GM19099 (cell line): ENCODE measurements around the gene S100A14.

Experiments
- POLR2A ChIP-seq: IDR thresholded peaks from 3 replicates; pipeline ENCODE4 v1.6.1; 2011; ENCODE audit warnings: low read depth; ENCODE audit not compliant: insufficient read length; ENCODE audit errors: extremely low read depth

Gene S100A14

DNA sequence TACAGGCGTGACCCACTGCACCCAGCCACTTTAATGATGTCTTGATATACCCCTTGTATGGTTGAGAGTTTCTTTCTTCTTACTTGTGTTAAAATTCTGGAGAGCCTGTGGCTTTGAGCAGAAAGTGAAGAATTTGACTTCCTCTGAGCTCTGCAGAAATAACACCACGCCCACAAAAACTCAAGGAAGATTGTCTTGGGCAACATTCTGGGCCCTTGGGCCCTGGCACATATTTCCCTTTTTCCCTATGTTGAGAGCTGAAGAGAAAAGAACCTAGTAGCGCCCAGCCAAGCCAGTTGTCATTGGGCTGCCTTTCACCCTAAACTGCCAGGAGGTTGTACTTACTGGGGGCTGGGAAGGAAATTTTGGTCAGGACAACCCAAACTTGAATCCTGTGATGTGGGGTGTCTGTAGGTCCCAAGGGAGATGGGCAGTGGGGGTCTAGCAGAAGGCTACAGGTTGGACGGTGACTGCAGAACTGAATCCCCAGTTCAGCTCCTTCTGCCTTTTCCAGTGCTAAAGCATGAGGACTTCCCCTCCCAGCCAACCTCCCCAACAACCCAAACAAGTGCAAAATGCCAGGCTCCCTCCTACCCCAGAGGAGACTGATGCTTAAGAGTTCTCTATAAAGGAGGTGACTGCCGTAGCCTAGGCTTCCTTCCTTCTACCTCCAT is 30.7 kb upstream of the S100A14 start:
- TF ChIP-seq POLR2A, result no peak

DNA sequence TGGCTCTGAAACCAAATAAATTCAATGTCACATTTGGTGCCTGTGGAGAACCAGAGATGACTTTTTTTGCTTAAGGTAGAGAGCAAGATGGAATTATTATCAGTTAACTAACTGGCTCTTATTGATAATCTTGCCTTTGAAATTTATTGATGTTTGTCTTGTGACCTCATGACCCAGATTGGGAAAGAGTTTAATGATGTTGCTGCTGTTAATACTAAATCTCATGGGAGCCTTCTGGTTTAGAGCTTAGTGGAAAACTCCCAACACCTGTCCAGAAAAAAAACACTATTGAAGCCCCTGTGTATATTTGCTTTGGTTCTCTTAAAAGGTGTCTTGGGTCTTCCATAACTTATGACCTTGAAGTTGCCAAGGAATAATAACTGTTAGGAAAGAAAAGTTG is 27.7 kb upstream of the S100A14 start:
- no peak for TF ChIP-seq POLR2A

DNA sequence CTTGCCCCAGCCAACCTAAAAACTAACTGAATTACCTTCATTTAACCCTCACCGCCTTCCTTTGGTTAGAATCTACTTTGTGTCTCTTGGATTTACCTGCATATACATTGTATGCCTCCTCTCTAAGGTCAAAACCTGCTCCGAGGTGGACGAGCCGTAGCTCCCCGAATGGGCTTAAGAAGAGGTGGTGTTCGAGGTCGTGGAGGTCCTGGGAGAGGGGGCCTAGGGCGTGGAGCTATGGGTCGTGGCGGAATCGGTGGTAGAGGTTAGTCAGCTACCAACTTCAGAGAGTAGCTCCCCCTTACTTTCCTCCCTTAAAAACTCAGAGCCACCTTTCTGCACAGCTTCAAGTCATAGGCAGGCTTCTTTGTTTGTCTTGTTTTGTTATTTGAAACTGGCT is 27.0 kb upstream of the S100A14 start:
- no peak for TF ChIP-seq POLR2A

DNA sequence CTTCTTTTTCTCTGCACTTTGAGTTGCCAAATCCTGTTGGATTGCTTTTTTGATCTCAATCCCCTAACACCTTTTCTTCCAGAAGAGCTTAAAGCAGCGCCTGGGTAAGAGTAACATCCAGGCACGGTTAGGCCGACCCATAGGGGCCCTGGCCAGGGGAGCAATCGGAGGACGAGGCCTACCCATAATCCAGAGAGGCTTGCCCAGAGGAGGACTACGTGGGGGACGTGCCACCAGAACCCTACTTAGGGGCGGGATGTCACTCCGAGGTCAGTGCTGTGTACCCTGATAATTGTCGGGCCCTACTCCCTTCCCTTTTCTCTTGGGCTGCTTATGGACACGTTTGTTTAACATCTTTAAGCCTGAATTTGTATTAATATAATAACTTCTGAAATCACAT is 26.0 kb upstream of the S100A14 start:
- no peak for TF ChIP-seq POLR2A

DNA sequence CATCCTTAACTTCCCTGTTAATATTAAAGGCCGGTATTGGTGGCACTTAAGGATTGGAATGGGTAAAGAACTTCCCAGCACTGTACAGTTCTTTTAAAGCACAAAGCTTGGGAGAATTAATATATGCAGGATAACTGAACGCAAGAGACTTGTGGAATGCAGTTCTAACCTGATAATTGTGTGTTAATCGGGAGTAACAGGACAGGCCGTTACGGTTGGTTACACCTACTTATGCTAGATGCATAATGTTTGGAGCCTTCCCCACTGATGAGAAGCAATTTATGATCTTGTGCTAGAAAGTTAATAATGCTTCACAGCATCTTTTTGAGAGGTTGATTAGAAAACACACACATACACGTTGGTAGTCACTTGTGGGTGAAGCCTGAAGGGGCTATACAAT is 24.7 kb upstream of the S100A14 start:
- no peak for TF ChIP-seq POLR2A

DNA sequence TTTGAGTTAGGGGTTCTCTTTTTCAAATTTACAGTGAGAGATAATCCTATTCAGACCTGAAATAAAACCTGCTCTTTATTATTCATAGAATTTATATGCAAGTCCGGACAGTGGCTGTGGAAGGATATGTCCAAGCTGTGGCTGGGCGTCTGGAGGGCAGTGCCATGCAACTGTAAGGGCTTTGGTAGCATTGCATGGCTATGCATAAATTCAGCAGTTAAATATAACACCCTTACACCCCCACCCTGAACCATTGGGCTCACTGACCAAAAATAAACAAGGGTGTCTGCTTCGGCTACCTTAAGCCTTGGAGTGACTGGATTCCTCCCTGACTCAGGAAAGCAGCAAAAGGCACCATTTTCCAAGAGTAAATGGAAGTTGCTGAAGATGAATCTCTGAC is 23.2 kb upstream of the S100A14 start:
- TF ChIP-seq POLR2A, result no peak

DNA sequence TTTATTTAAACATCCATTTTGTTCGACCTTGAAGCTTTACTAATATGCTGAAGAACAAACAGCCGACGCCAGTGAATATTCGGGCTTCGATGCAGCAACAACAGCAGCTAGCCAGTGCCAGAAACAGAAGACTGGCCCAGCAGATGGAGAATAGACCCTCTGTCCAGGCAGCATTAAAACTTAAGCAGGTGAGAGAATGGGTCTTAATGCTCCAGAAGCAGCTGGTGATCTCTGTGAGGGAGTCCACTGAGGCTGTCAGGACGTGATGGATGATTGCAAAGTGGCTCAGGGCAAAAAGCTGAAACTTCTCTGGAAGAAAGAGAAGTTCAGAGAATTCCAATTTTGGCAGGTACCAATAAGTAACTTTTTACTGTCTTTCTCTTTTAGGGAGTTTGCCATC is 22.1 kb upstream of the S100A14 start:
- TF ChIP-seq POLR2A, result no peak

DNA sequence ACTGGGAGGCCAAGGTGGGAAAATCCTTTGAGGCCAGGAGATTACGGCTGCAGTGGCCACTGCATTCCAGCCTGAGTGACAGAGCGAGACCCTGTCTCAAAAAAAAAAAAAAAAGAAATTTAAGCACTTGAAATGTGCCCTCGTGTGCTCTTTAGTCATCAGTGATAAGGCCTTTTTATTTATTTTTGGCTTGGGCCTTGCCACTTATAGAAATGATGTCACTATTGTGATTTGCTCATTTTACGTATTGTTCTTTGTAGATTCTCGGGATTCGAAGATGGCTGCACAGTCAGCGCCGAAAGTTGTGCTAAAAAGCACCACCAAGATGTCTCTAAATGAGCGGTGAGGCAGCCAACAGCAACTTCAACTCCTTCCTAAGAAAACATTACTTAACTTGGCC is 20.2 kb upstream of the S100A14 start:
- TF ChIP-seq POLR2A, result no peak

DNA sequence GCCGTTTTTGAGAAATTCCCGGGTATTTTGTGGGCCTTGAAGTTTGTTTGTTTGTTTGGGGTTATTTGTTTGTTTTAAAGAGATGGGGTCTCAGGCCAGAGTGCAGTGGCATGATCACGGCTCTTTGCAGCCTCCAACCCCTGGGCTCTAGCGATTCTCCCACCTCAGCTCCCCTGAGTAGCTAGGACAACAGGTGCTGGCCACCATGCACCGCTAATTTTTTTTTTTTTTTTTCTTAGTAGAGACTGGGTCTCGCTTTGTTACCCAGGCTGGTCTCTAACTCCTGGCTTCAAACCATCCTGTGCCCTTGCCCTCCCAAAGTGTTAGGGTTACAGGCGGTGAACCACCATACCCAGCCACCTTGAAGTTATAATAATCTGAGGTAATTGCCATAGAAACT is 19.7 kb upstream of the S100A14 start:
- no peak for TF ChIP-seq POLR2A

DNA sequence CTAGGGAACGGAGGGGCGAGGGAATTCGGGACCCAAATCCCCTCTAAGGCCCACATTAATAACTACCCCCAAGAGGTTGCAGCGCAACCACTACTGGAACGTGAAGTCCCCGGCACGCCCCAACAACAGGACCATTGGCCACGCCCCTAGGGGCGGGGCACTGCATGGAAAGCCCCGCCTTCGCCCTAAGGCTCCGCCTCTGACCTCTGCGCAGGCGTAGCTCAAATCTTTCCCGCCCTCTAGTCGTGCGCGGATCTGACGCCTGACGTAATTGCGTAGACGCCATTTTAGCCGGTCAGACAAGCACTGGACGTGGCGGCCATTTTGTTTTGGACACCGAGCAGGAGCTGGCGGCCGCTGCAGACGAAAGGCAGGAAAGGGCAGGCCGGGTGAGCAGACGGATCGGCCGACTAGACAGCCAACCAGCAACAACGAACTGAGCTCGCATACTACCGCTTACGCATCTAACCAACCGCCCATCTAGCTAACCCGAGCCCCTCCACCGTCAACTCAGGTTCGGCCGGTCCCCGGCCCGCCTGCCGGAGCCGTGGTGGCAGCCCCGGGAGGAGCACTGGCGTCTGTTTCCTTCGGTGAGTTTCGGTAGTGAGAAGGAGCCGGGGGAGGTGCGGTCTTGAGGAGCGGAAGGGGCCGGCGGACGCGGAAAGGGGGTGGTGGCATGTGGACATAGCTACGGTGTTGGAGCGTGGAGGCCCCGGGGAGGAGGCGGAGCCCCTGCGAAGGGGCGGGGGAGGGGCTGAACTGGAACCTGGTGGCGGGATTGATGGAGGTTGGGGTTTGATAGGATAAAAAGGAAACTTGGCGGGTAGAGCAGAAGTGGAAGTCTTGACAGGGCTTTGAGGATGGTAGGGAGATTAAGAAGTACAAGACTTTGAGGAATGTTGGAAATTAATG is 17.9 kb upstream of the S100A14 start, which contains the start of gene CHTOP:
Gene CHTOP (plus strand): TSS at position 313 of the 912 bp plus-strand sequence. CDS start 2,523 bp downstream, outside the sequence.
- peak; percentile 98 for TF ChIP-seq POLR2A

DNA sequence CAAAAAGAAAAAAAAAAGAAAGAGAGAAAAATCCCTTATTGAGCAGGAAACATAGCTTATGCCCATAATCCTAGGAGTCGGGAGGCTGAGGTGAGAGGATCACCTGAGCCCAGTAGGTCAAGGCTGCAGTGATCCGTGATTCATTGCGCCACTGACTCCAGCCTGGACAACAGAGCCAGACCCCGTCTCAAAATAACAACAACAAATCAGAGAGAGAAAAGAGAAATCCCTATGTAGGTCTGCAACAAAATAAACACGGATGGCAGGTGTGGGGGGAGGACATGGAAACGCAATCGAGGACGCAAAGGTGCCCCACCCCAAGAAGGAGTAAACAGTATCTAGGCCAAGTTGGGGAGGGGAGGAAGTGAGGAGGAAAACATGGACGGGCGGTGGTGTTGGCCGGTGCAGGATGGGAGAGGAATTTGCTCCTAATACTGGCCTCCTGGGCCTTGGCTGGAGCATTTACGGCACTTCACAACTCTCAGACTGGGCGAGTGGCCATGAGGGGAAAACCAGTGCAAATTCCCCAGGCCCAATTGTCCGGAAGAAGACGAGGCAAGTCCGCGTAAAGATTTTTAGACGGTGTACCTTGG is 17.1 kb upstream of the S100A14 start:
- no peak for TF ChIP-seq POLR2A

DNA sequence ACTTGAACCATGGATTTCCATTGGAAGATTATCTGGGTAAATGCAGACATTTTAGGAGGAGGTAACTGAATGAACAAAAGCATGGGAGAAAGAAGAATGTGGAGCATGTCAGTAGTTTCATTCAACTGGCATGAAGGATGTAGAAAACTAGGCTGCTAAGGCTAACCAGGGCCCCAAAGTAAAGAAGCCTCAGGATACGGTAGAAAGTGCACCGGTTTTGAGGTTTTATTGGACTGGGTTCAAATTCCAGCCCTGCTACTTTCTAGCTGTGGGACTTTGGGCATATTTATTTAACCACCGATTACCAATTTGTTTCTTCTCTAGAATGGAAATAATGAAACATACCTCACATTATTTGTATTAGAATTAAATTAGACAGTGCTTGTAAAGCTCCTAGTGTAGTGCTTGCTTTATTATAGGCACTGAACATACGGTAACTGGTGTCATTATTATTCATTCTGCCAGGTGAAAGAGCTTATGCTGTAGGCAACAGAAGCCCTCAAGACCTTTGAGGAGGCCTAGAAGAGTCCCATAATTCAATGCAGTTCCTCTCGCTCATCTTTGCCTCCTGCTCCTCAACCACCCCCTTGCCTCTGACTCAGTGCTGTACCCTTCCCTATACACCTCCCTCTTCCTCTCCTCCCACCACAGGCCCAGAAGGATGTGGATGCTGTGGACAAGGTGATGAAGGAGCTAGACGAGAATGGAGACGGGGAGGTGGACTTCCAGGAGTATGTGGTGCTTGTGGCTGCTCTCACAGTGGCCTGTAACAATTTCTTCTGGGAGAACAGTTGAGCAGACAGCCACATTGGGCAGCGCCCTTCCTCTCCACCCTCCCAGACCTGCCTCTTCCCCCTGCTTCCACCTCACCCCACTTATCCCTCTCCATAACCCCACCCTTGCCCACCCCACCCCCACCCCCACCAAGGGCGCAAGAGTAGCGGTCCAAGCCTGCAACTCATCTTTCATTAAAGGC is 15.2 kb upstream of the S100A14 start:
- TF ChIP-seq POLR2A, result no peak

DNA sequence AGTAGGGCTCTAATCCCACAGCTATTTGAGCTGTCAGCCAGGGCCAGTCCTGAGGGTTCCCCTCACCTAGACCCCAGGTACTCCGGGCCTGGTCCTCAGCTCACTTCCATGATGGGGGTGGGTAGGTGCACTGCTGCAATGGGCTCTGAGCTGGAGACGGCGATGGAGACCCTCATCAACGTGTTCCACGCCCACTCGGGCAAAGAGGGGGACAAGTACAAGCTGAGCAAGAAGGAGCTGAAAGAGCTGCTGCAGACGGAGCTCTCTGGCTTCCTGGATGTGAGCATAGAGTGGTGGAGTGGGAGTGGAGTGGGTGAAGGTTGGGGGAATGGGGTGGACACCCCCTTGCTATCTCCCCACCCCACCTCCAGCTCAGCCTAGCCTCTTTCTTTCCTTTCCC is 14.3 kb upstream of the S100A14 start:
- no peak for TF ChIP-seq POLR2A

DNA sequence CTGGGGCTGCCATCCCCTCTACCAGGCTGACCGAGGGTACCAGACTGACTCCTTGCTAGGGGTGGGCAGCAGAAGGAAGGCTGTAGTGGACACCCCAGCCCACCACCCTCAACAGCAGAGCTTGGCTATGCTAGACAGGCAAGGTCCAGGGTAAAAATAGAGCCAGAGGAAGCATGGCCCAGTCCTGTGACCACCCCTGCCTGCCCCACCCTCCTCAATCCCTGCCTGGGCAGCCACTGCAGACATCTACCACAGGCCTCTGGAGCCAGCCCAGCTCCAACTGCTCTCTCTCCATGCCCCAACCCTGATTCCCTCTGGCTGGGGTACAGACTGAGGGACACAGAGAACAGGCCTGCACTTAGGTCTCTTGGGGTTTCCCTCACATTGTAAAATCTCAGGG is 13.8 kb upstream of the S100A14 start:
- no peak for TF ChIP-seq POLR2A

DNA sequence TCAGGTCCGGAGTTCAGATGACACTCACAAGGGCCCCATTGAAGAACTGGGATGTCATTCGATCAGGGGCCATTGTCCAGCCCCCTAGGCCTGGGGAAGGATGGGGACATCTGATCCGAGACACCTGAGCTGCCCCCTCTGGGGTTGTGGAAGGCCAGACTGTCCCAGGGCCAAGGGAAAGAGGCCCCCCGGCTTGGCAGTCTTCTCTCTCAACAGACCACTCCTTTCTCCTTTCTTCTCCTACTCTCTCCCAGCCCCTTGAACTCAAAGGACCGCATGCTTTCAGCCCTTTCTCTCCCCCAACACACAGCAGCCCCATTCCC is 13.2 kb upstream of the S100A14 start:
- TF ChIP-seq POLR2A, result no peak
